Lower leg skin (tissue), 3 donors: ENCODE results near the gene MEIOSIN.

Source experiments
- POLR2A ChIP-seq, 2 donors: fragments of 450-650 bp; IDR thresholded peaks; one replicate each; pipeline ENCODE4 v1.6.1; 2016 to 2017; ENCODE audit warnings: antibody characterized with exemption in 2 of 2, mild to moderate bottlenecking in 1 of 2, moderate library complexity in 1 of 2
- TF ChIP-seq, protein P1 (sequence below), 3 donors: fragments of 450-650 bp; IDR thresholded peaks; one replicate each; pipeline ENCODE4 v1.5.1; 2016; ENCODE audit warnings: antibody characterized with exemption in 3 of 3, mild to moderate bottlenecking in 3 of 3, moderate library complexity in 2 of 3

DNA sequence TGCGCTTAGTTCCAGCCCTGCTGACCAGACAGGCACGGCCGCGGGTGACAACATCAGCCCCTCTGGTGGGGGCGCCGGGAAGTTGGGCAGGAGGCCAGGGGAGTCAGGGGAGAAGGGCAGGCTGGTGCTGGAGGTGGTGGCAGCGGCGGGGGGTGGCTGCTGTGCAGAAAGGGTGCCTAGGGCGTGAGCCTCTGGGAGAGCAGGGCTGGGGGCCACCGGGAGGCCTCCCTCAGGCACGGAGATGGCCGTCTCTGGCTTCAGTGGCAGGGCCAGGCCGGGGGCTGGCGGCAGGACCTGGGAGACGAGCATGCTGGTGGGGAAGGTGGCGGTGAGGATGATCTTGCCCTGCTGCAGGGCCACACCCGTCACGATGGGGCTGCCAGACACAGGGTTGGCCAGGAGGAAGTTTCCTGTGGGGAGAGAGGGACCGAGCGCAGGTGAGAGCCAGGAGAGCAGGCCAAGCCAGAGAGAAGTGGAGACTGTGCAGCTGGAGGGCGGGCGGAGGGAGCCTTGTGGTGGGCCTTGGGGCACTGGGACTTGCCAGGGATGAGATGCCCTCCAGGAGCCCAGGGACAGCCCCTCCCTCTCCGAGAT, 32.6 kb downstream of the MEIOSIN start:
- TF ChIP-seq, protein P1, sequence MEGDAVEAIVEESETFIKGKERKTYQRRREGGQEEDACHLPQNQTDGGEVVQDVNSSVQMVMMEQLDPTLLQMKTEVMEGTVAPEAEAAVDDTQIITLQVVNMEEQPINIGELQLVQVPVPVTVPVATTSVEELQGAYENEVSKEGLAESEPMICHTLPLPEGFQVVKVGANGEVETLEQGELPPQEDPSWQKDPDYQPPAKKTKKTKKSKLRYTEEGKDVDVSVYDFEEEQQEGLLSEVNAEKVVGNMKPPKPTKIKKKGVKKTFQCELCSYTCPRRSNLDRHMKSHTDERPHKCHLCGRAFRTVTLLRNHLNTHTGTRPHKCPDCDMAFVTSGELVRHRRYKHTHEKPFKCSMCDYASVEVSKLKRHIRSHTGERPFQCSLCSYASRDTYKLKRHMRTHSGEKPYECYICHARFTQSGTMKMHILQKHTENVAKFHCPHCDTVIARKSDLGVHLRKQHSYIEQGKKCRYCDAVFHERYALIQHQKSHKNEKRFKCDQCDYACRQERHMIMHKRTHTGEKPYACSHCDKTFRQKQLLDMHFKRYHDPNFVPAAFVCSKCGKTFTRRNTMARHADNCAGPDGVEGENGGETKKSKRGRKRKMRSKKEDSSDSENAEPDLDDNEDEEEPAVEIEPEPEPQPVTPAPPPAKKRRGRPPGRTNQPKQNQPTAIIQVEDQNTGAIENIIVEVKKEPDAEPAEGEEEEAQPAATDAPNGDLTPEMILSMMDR (IDR thresholded peaks at IDR 0.05) = no peak
- TF ChIP-seq POLR2A (IDR thresholded peaks at IDR 0.05) = no peak
